ENCODE data around the gene PTPRD.
"Not testable (repeated sequence)": the region's sequence is repeated elsewhere in the genome, so short reads cannot be mapped to it uniquely, and the experiment has no call there.

The PTPRD gene

DNA sequence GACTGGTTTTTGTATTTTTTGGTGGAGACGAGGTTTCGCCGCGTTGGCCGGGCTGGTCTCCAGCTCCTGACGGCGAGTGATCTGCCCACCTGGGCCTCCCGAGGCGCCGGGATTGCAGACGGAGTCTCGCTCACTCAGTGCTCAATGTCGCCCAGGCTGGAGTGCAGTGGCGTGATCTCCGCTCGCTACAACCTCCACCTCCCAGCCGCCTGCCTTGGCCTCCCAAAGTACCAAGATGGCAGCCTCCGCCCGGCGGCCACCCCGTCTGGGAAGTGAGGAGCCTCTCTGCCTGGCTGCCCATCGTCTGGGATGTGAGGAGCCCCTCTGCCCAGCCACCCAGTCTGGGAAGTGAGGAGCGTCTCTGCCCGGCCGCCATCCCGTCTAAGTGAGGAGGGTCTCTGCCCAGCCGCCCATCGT is 163.6 kb downstream of the PTPRD start:
- not testable (repeated sequence) for DNase-seq

- DNase-seq: no peak
Observed at GRCh38 chr9:10447036-10447435, 165.8 kb downstream of the PTPRD start.

- no peak for DNase-seq
Observed at GRCh38 chr9:10443868-10444204, 169.0 kb downstream of the PTPRD start.

GRCh38 chr9:10443181-10443867 is 169.5 kb downstream of the PTPRD start:
- no peak for DNase-seq

GRCh38 chr9:10438955-10439354 is 173.8 kb downstream of the PTPRD start:
- no peak for DNase-seq

- DNase-seq: no peak
Observed at GRCh38 chr9:10436756-10437155, 176.0 kb downstream of the PTPRD start.

DNA sequence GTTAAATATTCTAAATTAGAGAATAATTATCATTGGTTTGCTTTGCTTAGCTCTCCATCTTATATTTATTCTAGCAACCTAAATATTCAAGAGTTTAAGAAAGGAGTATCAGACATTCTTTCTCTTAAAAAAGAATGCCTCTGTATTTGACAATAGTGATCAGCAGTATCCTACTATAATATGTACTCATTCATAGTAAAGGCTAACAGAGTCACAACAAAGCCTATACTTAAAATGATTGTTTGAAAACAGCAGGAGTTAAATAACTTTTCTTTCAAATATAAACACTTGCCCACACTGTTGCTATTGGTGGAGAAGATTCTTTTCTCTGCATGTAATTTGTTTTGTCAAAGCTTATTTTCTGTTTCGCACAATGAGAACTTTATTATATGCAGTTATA is 178.4 kb downstream of the PTPRD start:
- no peak for DNase-seq

- no peak for DNase-seq
Observed at GRCh38 chr9:10411272-10411671, 201.5 kb downstream of the PTPRD start.

DNA sequence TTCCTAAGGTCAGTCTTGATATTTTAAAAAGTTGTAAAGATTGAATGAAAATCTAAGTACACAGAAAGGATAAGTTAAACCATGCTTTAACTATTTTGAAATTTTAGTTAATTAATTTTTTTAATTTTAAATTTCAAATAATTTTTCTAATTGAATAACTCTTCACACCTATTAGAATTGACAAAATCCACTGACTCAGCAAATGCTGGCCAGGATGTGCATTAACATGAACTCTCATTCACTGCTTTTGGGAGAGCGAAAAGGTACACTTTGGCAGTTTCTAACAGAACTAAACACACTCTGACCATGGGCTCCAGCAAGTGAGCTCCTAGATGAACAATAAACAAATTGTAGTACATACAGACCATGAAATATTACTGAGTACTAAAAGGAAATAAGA is 209.5 kb downstream of the PTPRD start:
- DNase-seq: no peak

DNA sequence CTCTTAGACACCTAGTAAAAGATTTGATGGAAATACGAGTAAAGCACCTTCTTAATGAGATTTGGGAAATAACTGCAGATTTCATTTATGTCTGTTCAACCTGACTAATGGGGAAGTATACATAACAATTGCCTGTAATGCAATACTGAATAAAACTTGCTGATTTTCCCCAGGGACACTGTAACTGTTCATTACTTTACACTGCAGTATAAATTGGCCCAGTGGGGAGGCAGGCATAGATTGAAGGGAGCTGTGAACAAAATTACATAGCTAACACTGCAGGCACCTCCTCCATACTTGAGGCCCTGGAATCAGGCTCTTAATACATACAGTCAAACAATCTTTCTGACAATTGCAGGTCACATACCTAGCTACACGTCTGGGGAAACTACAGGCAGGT is 216.2 kb downstream of the PTPRD start:
- DNase-seq: no peak

DNA sequence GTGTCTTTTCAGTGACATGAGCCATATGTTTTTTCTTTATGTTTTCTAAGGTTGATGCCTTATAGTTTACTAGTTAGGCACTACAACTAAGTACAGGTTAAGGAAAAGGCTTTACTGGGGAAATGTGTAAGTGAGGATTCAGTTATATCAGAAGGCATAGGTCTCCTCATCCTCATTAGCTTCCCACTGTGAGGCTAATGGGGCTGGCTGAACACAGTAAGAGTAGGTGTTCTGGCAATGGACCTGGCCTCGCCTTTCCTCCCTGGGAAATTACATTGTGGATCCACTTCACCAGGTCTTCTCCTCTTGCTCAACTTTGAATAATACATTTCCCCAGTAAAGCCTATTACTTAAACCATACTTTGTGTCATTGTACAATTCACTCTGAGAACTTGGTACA is 225.5 kb downstream of the PTPRD start:
- no peak for DNase-seq

DNA sequence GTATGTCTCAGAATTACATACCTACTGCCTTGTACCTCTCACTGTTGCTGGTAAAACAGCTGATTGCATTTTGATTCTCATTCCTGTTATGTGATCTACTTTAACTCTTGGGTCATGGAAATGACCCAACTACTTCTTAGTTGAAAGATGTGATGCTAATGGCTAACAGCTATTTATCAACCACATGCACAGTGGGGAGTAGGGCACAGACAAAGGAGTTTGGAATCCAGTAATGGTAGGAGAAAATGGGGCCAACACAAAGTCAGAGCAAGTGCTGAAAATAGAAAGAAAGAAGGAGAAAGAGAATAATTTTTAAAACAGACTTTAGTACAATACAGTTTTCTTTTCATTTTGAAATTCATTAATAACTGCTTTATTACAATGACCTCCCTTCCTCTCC is 241.0 kb downstream of the PTPRD start:
- DNase-seq: no peak

- no peak for DNase-seq
Observed at GRCh38 chr9:10366171-10366779, 246.5 kb downstream of the PTPRD start.

DNA sequence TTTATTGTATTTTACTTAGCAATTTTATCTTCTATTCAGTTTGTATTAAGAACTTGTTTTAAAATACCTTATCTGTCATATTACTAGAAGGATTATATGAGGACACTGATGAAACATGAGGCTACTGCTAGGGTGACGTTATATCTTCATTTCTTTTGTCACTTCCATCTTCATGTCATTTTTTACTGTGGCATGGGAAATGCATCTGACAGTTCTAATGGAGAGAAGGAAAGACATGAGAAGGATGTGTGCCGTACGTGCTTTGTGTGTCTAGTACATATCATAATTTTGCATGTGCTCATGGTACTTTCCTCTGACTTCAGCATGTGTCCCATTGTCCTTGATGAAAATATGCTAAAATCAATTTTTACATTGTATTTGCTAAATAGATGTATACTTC is 258.2 kb downstream of the PTPRD start:
- no peak for DNase-seq

- DNase-seq: not testable (repeated sequence)
Observed at GRCh38 chr9:10345621-10346020, 267.2 kb downstream of the PTPRD start.

- no peak for DNase-seq
Observed at GRCh38 chr9:10341057-10341456, 271.7 kb downstream of the PTPRD start.

DNA sequence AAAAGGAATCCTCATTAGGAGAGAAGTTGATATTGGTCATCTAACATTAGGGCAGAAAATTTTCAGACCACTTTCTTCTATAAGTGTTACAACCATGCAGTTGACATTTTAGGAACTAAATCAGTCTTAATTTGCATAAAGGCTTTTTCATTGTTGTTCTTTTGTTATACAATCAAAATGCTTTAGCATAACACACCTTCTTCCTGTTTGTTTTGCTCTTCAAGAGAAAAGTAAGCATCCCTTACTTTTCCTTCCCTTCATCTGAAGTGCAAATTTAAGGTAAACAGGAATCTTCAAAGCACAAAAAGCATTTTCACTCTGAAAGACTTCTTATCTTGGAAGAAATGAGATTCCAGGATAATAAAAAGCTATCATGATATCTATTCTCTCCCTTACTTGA is 273.6 kb downstream of the PTPRD start:
- no peak for DNase-seq

GRCh38 chr9:10331157-10331556 is 281.6 kb downstream of the PTPRD start:
- no peak for DNase-seq

- no peak for DNase-seq
Observed at GRCh38 chr9:10282084-10282483, 330.7 kb downstream of the PTPRD start.

GRCh38 chr9:10274988-10275387 is 337.8 kb downstream of the PTPRD start:
- no peak for DNase-seq

DNA sequence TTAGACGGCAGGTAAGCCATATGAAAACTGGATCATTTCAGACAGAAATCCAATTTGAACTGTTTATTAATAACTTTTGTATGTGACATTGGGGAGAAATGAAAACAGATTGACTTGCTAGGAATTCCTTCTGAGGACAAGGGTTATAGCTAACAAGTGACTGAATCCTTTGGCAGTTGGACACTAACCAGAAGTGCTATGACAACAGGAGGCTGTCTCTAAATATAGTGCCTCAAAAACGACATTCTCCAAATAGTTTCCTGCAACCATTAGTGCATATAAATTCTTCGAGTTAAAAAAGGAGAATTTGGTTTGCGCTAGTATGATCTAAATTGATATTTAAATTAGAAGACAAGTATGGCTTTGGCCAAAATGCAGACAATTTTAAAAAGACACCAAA is 338.6 kb downstream of the PTPRD start:
- DNase-seq: no peak

GRCh38 chr9:10272830-10273229 is 340.0 kb downstream of the PTPRD start:
- no peak for DNase-seq

DNA sequence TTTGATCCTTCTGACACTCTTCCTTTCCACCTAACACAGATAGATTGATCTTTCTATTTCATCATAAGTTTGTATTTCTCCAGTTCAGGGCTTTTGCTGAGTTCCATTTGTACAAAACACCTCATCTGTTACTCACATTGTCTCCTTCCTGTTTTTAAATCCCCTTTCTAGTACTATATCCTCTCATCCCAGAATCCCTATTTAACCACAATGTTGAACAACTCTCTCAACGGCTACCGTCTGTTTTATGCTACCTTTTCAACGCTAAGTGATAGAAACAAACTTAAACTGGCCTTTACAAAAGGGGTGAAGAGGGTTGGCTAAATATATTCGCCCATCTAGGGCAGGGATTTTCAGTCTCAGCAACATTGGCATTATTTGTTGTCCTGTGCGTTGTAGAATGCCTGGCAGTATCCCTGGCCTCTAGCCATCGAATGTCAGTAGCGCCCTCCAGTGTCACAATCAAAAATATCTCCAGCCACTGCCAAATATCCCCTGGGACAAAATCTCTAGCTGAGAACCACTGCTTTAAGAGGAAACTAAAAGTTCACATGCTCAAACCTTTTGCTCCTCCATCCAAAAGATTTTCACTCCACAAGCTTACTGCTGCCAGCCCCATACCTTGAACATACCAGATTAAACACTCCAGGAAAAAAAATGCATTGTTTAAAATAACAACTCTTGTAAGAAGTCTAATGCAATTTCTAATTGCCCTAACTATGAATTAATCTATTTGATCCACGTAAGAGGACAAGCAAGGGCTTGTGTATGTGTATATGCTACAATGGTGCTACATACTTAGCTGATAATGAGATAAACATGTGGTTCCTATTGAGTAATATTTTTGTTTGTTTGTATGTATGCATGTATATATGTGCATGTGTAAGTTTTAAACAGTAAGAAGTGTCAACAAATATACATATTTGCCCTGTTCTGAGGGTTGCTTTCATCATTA is 344.0 kb downstream of the PTPRD start:
- no peak for DNase-seq

DNA sequence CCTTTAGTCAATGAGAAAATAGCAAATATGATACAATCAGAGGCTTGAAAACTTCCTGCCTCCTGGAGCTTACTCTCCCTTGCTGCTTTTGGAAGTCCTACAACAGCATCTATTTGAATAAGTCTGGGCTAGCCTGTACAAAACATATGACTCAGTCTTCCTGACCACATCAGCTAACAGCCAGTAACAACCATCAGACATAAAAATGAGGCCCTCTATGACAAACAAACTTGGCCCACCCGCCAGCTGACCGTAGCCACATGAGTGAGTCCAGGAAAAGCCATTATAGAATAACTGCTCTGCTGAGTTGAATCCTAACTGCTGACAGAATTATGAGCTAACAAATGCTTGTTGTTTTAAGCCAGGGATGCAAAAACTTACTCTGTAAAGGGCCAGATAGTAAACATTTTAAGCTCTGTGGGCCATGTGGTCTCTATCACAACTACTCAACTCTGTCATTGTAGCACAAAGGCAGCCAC is 347.6 kb downstream of the PTPRD start:
- no peak for DNase-seq

Data from effector CD8-positive, alpha-beta T cell (primary cell).